Measurements from ENCODE around the gene PPP2R2C. TPM values are rescaled to one million over a fixed set of nuclear protein-coding genes. Genes with fewer than 3 reads are reported as not detected.

Gene PPP2R2C
- polyA plus RNA-seq, 1 of the 3 experiments (the other 2 are of a cell fraction): 0.21 TPM

- H3K4me3 ChIP-seq (ENCODE audit: low read depth in 2 of 2, low read length in 1 of 2): no peak overlapping the region
- H3F3A ChIP-seq (replicated peaks; ENCODE audit: insufficient read depth): no peaks in the 10 kb centered on the region
- no peaks in the 10 kb centered on the region for H3K27me3 ChIP-seq (ENCODE audit: insufficient read depth)
- no peaks in the 10 kb centered on the region for H3K36me3 ChIP-seq (replicated peaks in 1 of 2; ENCODE audit: control insufficient read depth in 1 of 2, insufficient read depth in 2 of 2, low read length in 1 of 2)
- WGBS (ENCODE audit: low lambda C conversion rate): 41% methylated on average over 4 of the region's 4 CpGs
- no peaks in the 10 kb centered on the region for H3K9me3 ChIP-seq
- H4K20me1 ChIP-seq (ENCODE audit: insufficient read depth): no peaks in the 10 kb centered on the region
- POLR2A ChIA-PET: no interaction called here
- no peak overlapping the region for H3K4me2 ChIP-seq
- no peaks in the 10 kb centered on the region; a peak in 1 of 4 replicates for H3K4me1 ChIP-seq (ENCODE audit: control insufficient read depth in 1 of 2, insufficient read depth in 2 of 2, low read depth in 1 of 2, low read length in 1 of 2)
- TF ChIP-seq MXI1 (IDR thresholded peaks at IDR 0.05; ENCODE audit: low read depth, low read length) (no peak), USF2 (IDR thresholded peaks at IDR 0.05; ENCODE audit: borderline replicate concordance, low read depth, low read length) (no peak)
- no peak overlapping the region for H3K9ac ChIP-seq
- CTCF ChIA-PET: interaction anchor here (4.7 kb wide), 1 partner anchor 71 kb away, joined by 59 read pairs; no protein-coding TSS in a partner anchor
- H3K79me2 ChIP-seq (ENCODE audit: insufficient read depth): no peaks in the 10 kb centered on the region
- DNase-seq: no peak
- no peaks in the 10 kb centered on the region for H3K9me2 ChIP-seq
- H2AFZ ChIP-seq (ENCODE audit: low read depth): no peak overlapping the region
- H3K27ac ChIP-seq (ENCODE audit: low read depth in 2 of 2, low read length in 1 of 2): no peak overlapping the region
These were observed 4.5 kb upstream of the PPP2R2C start for GRCh38 chr4:6476893-6477292.

DNA sequence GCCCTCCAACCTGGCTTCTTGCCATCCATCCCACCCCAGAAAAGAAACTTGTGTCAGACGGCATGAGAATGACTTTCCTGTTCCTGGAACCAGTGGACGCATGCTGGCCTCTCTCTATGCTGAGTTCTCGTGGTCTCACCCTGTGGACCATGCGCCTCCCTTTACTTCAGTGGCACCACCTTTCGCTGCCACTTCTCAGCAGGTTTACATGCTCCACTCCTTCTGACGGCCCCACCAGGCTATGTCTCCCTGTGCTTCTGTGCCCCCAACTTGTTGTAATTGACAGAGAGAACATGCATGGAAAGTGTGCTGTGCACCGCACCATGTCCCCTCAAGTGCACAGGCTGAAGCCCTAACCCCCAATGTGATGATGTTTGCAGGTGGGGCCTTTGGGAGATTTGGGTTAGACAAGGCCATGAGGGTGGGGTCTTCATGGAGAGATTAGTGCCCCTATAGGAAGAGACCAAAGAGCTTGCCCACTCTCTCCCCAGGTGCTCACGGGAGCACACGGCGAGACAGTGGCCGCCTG is 3.1 kb upstream of the PPP2R2C start:
- ChIA-PET CTCF (interaction anchor here (0.9 to 4.7 kb wide), 4 partner anchors 40 to 144 kb away, joined by 3 to 59 read pairs (median 5); no protein-coding TSS in a partner anchor), POLR2A (no interaction called here)
- no peaks in the 10 kb centered on the region for H3K79me2 ChIP-seq (ENCODE audit: insufficient read depth)
- no peaks in the 10 kb centered on the region for H4K20me1 ChIP-seq (ENCODE audit: insufficient read depth)
- peaks cover under 1% of the 10 kb centered on the region for H3K27me3 ChIP-seq (ENCODE audit: insufficient read depth)
- H3K9ac ChIP-seq: no peak overlapping the region
- H2AFZ ChIP-seq (ENCODE audit: low read depth): no peak overlapping the region
- H3K4me1 ChIP-seq (ENCODE audit: control insufficient read depth in 1 of 2, insufficient read depth in 2 of 2, low read depth in 1 of 2, low read length in 1 of 2): no peaks in the 10 kb centered on the region; a peak in 1 of 4 replicates
- H3K4me2 ChIP-seq: no peak overlapping the region
- H3K4me3 ChIP-seq (ENCODE audit: low read depth in 2 of 2, low read length in 1 of 2): no peak overlapping the region
- no peaks in the 10 kb centered on the region for H3K36me3 ChIP-seq (replicated peaks in 1 of 2; ENCODE audit: control insufficient read depth in 1 of 2, insufficient read depth in 2 of 2, low read length in 1 of 2)
- DNase-seq: no peak
- no peaks in the 10 kb centered on the region for H3K9me3 ChIP-seq
- H3F3A ChIP-seq (replicated peaks; ENCODE audit: insufficient read depth): no peaks in the 10 kb centered on the region
- H3K27ac ChIP-seq (ENCODE audit: low read depth in 2 of 2, low read length in 1 of 2): no peak overlapping the region
- WGBS (ENCODE audit: low lambda C conversion rate): 73% methylated on average over 11 of the region's 11 CpGs
- TF ChIP-seq NFIC (IDR thresholded peaks at IDR 0.05; ENCODE audit: borderline replicate concordance): no peak
- no peak for TF ChIP-seq RXRA (IDR thresholded peaks at IDR 0.05; ENCODE audit: borderline replicate concordance, low read depth)
- TF ChIP-seq IRF3 (IDR thresholded peaks at IDR 0.05; ENCODE audit: low read depth, low read length): no peak
- TF ChIP-seq POLR2AphosphoS5 (IDR thresholded peaks at IDR 0.05; ENCODE audit: low read depth, low read length): no peak
- TF ChIP-seq EP300 (IDR thresholded peaks at IDR 0.05; ENCODE audit: borderline replicate concordance in 1 of 2, low read depth in 1 of 2, low read length in 1 of 2): no peak
- TF ChIP-seq RCOR1 (IDR thresholded peaks at IDR 0.05; ENCODE audit: low read length): no peak
- no peak for TF ChIP-seq RAD21 (IDR thresholded peaks at IDR 0.05; ENCODE audit: low read length)
- TF ChIP-seq TEAD4 (IDR thresholded peaks at IDR 0.05; ENCODE audit: borderline replicate concordance, insufficient read depth): no peak
- TF ChIP-seq, protein P1, sequence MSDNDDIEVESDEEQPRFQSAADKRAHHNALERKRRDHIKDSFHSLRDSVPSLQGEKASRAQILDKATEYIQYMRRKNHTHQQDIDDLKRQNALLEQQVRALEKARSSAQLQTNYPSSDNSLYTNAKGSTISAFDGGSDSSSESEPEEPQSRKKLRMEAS (IDR thresholded peaks at IDR 0.05; ENCODE audit: low read depth): no peak
- TF ChIP-seq, protein P2, sequence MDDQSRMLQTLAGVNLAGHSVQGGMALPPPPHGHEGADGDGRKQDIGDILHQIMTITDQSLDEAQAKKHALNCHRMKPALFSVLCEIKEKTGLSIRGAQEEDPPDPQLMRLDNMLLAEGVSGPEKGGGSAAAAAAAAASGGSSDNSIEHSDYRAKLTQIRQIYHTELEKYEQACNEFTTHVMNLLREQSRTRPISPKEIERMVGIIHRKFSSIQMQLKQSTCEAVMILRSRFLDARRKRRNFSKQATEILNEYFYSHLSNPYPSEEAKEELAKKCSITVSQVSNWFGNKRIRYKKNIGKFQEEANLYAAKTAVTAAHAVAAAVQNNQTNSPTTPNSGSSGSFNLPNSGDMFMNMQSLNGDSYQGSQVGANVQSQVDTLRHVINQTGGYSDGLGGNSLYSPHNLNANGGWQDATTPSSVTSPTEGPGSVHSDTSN (IDR thresholded peaks at IDR 0.05): no peak
- no peak for TF ChIP-seq USF2 (IDR thresholded peaks at IDR 0.05; ENCODE audit: borderline replicate concordance, low read depth, low read length)
- TF ChIP-seq SIN3A (IDR thresholded peaks at IDR 0.05; ENCODE audit: borderline replicate concordance, low read depth, low read length): no peak
- TF ChIP-seq TAF1 (IDR thresholded peaks at IDR 0.05; ENCODE audit: borderline replicate concordance, low read depth, low read length): no peak
- H3K9me2 ChIP-seq: no peaks in the 10 kb centered on the region

Data from SK-N-SH (cell line).